Non-pigmented ciliary epithelial cell (primary cell): Measurements from ENCODE around the gene STRIP2.
"Not testable (repeated sequence)": the region's sequence is repeated elsewhere in the genome, so short reads cannot be mapped to it uniquely, and the experiment has no call there.

Experiments used
- DNase-seq: peaks from one replicate; pipeline ENCODE4 v3.0.0-alpha.2; 2010; ENCODE audit warnings: low read depth

STRIP2 gene

GRCh38 chr7:129453510-129454248 lies 19.4 kb downstream of the STRIP2 start:
- no peak for DNase-seq

GRCh38 chr7:129454249-129454551 lies 20.0 kb downstream of the STRIP2 start:
- DNase-seq = no peak

- no peak for DNase-seq
These were observed 22.2 kb downstream of the STRIP2 start for GRCh38 chr7:129456421-129456820.

- DNase-seq = no peak
These were observed 22.9 kb downstream of the STRIP2 start for GRCh38 chr7:129457101-129457500.

GRCh38 chr7:129458171-129458570 lies 23.9 kb downstream of the STRIP2 start:
- no peak for DNase-seq

- no peak for DNase-seq
These were observed 27.6 kb downstream of the STRIP2 start for GRCh38 chr7:129461809-129462208.

GRCh38 chr7:129462420-129462819 lies 28.2 kb downstream of the STRIP2 start:
- no peak for DNase-seq

- DNase-seq = no peak
These were observed 30.0 kb downstream of the STRIP2 start for GRCh38 chr7:129464194-129464593.

GRCh38 chr7:129465080-129465479 lies 30.8 kb downstream of the STRIP2 start:
- no peak for DNase-seq

GRCh38 chr7:129466796-129467195 lies 32.6 kb downstream of the STRIP2 start:
- DNase-seq = no peak

GRCh38 chr7:129468087-129468486 lies 33.9 kb downstream of the STRIP2 start:
- DNase-seq = peak; percentile 40

GRCh38 chr7:129468547-129468946 lies 34.3 kb downstream of the STRIP2 start:
- DNase-seq = no peak

GRCh38 chr7:129469930-129470329 lies 35.7 kb downstream of the STRIP2 start:
- no peak for DNase-seq

GRCh38 chr7:129470411-129470810 lies 36.2 kb downstream of the STRIP2 start:
- DNase-seq = no peak

GRCh38 chr7:129471402-129471827 lies 37.2 kb downstream of the STRIP2 start:
- DNase-seq = no peak

- not testable (repeated sequence) for DNase-seq
These were observed 41.7 kb downstream of the STRIP2 start for GRCh38 chr7:129475931-129476330.

- not testable (repeated sequence) for DNase-seq
These were observed 42.2 kb downstream of the STRIP2 start for GRCh38 chr7:129476398-129476797.

GRCh38 chr7:129479831-129480230 lies 45.6 kb downstream of the STRIP2 start:
- DNase-seq = no peak

- DNase-seq = no peak
These were observed 46.6 kb downstream of the STRIP2 start for GRCh38 chr7:129480674-129481363.

- not testable (repeated sequence) for DNase-seq
These were observed 47.1 kb downstream of the STRIP2 start for GRCh38 chr7:129481376-129481775.

- no peak for DNase-seq
These were observed 48.5 kb downstream of the STRIP2 start for GRCh38 chr7:129482781-129483180.

GRCh38 chr7:129489491-129489890 lies 55.3 kb downstream of the STRIP2 start:
- peak; percentile 75 for DNase-seq

GRCh38 chr7:129492391-129492790 lies 58.2 kb downstream of the STRIP2 start:
- no peak for DNase-seq

- no peak for DNase-seq
These were observed 59.3 kb downstream of the STRIP2 start for GRCh38 chr7:129493555-129493954.
